NCI-H510A treated with DMSO at 0.1 percent for 48 hours (cell line): ENCODE results near the gene PCNX2.

Source experiments
- DNase-seq: peaks from one replicate; lab custom pipeline; 2025; lab: John Stamatoyannopoulos, UW

Gene PCNX2

DNA sequence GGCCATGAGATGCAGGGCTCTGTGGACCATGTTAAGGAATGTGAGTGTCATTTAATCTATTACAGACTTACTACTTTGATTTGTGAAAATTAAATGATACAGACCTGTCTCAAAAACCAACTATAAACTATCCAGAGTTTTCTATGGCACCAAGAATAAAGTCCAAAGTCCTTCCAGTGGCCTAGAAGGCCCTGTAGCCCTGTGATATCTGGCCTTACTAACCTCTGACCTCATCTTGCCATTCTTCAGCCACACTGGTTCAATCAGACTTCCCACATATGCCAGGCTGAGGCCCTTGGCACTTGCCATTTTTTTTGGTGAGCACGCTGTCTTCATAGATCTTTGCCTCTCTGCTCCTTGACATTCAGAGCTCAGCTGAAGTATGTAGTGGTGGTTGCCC, 337.5 kb downstream of the PCNX2 start:
- DNase-seq = no peak

GRCh38 chr1:232956081-232956480, 339.4 kb downstream of the PCNX2 start:
- DNase-seq = no peak

DNA sequence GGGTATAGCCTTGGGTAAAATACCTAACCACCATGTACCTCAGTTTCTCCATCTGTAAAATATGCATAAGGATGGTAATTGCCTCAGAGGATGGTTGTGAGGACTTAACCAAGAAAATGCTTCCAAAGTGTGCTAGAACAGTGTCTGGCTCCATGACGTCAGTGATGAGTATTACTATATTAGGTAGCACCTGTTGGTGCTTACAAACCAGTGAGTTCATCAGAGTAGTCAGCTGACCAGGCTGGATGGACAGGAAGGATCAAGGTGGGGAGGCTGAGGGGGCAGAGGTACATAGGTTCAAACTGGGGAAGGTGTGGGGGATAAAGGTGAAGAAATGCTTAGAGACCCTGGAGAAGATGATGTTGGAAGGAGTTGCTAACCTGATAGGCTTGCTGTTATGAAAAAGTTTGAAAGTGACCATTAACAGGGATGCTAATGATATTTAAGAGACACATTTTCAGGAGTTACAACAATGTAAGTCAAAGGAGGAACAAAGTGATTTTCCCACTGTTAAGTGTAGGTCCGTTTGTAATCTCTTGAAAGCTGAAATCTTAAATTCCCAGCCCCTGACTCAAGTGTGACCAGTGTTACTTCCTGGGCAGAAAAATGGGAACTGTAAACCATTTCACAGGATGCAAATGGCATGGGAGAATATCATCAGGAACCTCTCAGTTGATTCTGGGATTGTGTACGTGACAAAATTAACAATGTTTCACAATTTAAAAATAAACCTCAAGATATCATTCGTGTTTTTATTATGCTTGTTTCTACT, 340.7 kb downstream of the PCNX2 start:
- DNase-seq = no peak

GRCh38 chr1:232952514-232953499, 342.7 kb downstream of the PCNX2 start:
- DNase-seq = peak; percentile 39

- DNase-seq = no peak
These were observed 343.9 kb downstream of the PCNX2 start for GRCh38 chr1:232951605-232952004.

GRCh38 chr1:232951180-232951579, 344.3 kb downstream of the PCNX2 start:
- peak; percentile 17 for DNase-seq

- peak; percentile 95 for DNase-seq
These were observed 345.0 kb downstream of the PCNX2 start, which contains the start of gene NTPCR for GRCh38 chr1:232950197-232951176. Gene NTPCR, plus strand, starts transcription at chr1:232950611. Its CDS starts 100 bp downstream, at chr1:232950711.

GRCh38 chr1:232949636-232950196, 345.8 kb downstream of the PCNX2 start:
- DNase-seq = no peak

GRCh38 chr1:232944347-232944746, 351.2 kb downstream of the PCNX2 start:
- DNase-seq = no peak

DNA sequence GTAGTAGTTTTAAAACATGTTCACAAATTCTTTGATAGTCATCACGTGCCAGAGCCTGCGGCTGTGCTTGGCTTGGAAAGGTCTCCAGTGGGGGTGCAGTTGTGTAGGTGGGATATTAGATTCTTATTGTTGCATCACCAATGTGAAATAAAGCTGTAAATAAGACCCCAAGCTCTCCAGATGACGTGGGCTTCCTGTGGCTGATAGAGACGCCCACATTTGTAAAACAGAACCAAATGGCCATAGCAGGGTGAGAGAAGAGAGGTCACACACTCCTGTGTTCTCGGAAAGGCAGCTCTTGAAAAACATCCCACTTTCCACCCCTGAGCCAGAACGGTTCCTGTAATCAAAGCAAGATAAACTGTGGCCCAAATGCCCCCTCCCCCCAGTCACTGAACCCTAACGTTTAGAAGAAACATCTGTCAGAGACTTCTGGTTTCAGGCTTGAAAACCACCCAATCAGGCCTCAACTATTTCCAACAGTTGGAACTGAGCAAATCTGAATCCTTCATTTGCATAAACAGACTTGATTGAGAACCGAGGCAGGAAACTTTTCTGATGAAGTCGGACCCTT, 351.8 kb downstream of the PCNX2 start:
- no peak for DNase-seq

DNA sequence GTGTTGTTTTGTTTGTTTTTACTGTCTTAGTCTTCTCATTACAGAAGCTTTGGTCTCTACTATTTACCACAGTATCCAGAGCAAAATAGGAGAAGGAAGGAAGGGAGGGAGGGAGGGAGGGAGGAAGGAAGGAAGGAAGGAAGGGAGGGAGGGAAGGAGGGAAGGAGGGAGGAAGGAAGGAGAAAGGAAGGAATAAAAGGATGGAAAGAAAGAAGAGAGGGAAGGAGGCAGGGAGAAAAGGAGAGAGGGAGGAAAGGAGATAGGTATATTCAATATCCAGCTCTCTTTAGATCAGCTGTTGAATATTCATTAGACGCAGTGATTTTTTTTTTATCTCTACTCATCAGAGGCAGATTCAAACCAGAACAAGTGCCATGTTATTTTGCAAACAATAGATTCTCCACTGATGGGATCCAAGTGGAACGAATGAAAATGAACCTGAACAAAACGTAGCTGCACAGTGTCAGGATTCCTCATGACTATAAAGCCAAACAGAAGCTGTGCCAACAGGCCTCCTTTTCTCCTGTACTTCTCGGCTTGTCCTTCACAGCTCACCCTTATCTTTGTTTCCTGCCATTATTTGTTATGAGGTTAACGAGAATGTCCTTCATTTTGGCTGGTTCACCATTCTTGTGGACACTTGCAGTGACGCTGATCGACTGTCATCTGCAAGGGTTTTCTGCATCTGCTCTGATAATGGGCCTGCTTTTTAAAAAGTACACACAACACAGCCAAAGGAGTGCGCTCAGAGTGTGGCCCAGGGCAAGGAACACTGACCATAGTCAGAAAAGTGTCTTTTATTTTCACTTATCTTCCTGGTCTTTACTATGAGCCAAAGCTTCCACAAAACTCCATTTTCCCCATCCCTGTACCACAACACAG, 352.9 kb downstream of the PCNX2 start:
- no peak for DNase-seq

DNA sequence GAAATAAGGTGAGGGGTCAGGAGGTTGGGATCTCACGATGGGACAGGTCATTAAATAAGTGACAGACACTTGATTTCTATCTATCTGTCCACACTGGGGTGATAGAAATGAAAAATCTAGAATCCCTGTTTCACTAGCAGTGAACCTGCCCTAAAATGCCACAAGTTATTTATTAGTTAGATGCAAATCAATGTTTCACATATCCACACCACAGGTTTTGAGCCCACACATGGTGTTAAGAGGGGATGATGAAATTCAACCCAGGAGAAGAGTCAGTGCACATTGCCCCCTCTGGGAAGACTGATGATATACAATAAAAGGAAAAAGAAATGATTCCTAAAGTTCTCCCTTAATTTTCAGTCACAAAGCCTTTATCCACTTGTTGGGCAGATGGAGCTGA, 355.3 kb downstream of the PCNX2 start:
- no peak for DNase-seq

- no peak for DNase-seq
These were observed 355.8 kb downstream of the PCNX2 start for GRCh38 chr1:232939748-232940147.

DNA sequence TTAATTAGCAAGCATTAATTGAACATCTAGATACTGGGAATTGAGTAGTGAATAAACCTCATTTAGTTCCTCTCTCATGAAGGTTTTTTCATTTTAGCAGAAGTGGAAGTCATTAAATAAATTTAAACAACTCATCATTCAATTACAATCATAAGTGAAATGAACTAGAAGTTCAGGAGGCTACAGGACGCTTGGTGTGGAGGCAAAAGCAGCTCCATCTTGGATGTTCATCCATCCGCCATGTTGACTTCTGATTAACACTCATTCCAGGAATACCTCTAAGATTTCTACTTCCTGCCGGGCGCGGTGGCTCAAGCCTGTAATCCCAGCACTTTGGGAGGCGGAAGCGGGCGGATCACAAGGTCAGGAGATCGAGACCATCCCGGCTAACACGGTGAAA, 356.6 kb downstream of the PCNX2 start:
- no peak for DNase-seq

DNA sequence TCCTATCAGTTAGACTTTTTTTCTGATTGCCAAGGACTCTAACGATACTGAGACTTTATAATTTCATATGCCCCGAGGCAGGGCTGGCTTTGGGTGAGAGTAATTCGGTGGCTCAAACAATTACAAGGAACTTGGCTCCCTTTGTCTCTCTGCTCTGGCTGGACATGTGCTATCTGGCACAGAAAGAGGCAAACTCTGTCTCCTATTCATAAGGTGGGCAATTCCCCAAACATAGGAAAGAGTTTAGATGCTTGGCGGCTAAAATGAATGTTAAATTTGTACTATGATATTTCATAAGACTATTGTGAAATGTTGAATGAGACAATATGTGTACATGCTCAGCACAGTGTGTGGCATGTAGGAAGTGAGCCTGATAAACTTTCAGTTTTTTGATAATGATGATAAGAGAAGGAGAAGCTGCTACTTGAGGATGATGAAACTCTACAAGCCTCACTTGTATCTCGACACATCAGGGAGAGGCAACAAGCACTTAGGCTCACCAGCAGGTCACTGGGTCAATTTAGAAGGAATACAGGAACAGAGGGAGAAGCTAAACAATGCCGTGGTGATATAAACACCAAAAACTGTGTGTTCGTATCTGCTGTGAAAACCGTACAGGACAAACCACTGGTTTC, 357.7 kb downstream of the PCNX2 start:
- DNase-seq = no peak

- DNase-seq = no peak
These were observed 358.6 kb downstream of the PCNX2 start for GRCh38 chr1:232936941-232937340.
